Endothelial cell of umbilical vein (primary cell): ENCODE measurements around the gene PSMB5. TPM values are rescaled to one million over a fixed set of nuclear protein-coding genes. Genes with fewer than 3 reads are reported as not detected.

ENCODE experiments used
- BruUV-seq: library from RNA; stranded (reverse); fragments of 400-500 nt; replicated peaks from 2 replicates; lab custom pipeline; 2021; lab: Mats Ljungman, UMichigan
- CTCF ChIA-PET: fragments of 300-600, 350-600 bp; sonication (Branson Sonifier 250); formaldehyde crosslinking; loops from one replicate; lab custom pipeline; 2021; ENCODE audit warnings: antibody characterized with exemption, inconsistent platforms; lab: Charles Lee
- POLR2A ChIA-PET: fragments of 300-600, 350-600 bp; sonication (Branson Sonifier 250); formaldehyde crosslinking; loops from one replicate; lab custom pipeline; 2021; ENCODE audit warnings: antibody characterized with exemption, inconsistent platforms; lab: Charles Lee
- DNase-seq: peaks from one replicate; pipeline ENCODE4 v3.0.0-alpha.2; 2011; ENCODE audit warnings: low read depth, low spot score
- FAIRE-seq: peaks from 2 replicates; lab custom pipeline; 2011; peaks lifted over from hg19 to GRCh38; lab: Jason Lieb, UNC
- H2AFZ ChIP-seq: 2 replicates; pipeline ENCODE4 v1.6.0; 2012; ENCODE audit warnings: low read depth, low read length, control low read depth, inconsistent platforms
- H3K27ac ChIP-seq: 2 replicates; pipeline ENCODE4 v1.5.1; 2011; ENCODE audit warnings: low read depth, mild to moderate bottlenecking, control low read depth, low read length, moderate library complexity; ENCODE audit not compliant: insufficient read depth
- H3K27me3 ChIP-seq, 2 experiments: 2 replicates each; pipeline versions ENCODE4 v1.6.0 to v1.6.1; 2011; ENCODE audit warnings: low read length in 2 of 2, mixed read lengths in 1 of 2; ENCODE audit not compliant: control insufficient read depth in 2 of 2, insufficient read depth in 2 of 2
- H3K36me3 ChIP-seq, 2 experiments: 2 replicates in 1 of 2; 3 replicates in 1 of 2; pipeline ENCODE4 v1.5.1; 2011; ENCODE audit warnings: low read length in 2 of 2, mild to moderate bottlenecking in 1 of 2, moderate library complexity in 1 of 2; ENCODE audit not compliant: control insufficient read depth in 2 of 2, insufficient read depth in 2 of 2; ENCODE audit errors: extremely low read depth in 1 of 2
- H3K4me1 ChIP-seq: 3 replicates; pipeline ENCODE4 v1.5.1; 2011; ENCODE audit warnings: mild to moderate bottlenecking, low read length; ENCODE audit not compliant: control insufficient read depth, insufficient read depth; ENCODE audit errors: extremely low read depth
- H3K4me2 ChIP-seq: 2 replicates; pipeline ENCODE4 v1.6.1; 2011; ENCODE audit warnings: low read length, control low read depth, mixed read lengths; ENCODE audit not compliant: insufficient read depth
- H3K4me3 ChIP-seq, 3 experiments: fragments of 200-600 bp in 1 of 3; sonication (generic), shearing (Covaris generic) in 1 of 3; replicated peaks in 1 of 3; 2 replicates each; pipeline ENCODE4 v1.5.1; 2011 to 2016; ENCODE audit warnings: control low read depth in 3 of 3, low read length in 3 of 3, mild to moderate bottlenecking in 2 of 3, inconsistent platforms in 1 of 3, low read depth in 1 of 3, moderate library complexity in 1 of 3; ENCODE audit not compliant: insufficient read depth in 1 of 3
- H3K79me2 ChIP-seq: 2 replicates; pipeline ENCODE4 v1.6.0; 2012; ENCODE audit warnings: low read length, inconsistent platforms; ENCODE audit not compliant: control insufficient read depth, insufficient read depth
- H3K9ac ChIP-seq: replicated peaks from 2 replicates; pipeline ENCODE3; 2011; ENCODE audit warnings: low read length, control low read depth; ENCODE audit not compliant: insufficient read depth; ENCODE audit errors: extremely low read depth
- H3K9me1 ChIP-seq: replicated peaks from 3 replicates; pipeline ENCODE4 v1.6.0; 2011; ENCODE audit warnings: mild to moderate bottlenecking, low read length; ENCODE audit not compliant: control insufficient read depth, insufficient read depth; ENCODE audit errors: extremely low read depth
- H3K9me3 ChIP-seq: replicated peaks from 2 replicates; pipeline ENCODE4 v1.5.1; 2012; ENCODE audit warnings: low read length, inconsistent platforms; ENCODE audit not compliant: control insufficient read depth, insufficient read depth
- H4K20me1 ChIP-seq: replicated peaks from 2 replicates; pipeline ENCODE3; 2011; ENCODE audit warnings: mild to moderate bottlenecking, low read length; ENCODE audit not compliant: control insufficient read depth, insufficient read depth; ENCODE audit errors: extremely low read depth
- CTCF ChIP-seq, 2 donors: IDR thresholded peaks; 1 replicate in 1 of 2; 2 replicates in 1 of 2; pipeline ENCODE4 v1.5.1; 2011; ENCODE audit warnings: low read length in 2 of 2, mild to moderate bottlenecking in 2 of 2, moderate library complexity in 2 of 2, control low read depth in 1 of 2, inconsistent platforms in 1 of 2, low read depth in 1 of 2; ENCODE audit not compliant: insufficient read depth in 1 of 2; ENCODE audit errors: extremely low read depth in 1 of 2
- EZH2 ChIP-seq: IDR thresholded peaks from 2 replicates; pipeline ENCODE4 v1.6.1; 2012; ENCODE audit warnings: borderline replicate concordance, low read depth, mild to moderate bottlenecking, moderate library complexity, low read length, inconsistent platforms; ENCODE audit not compliant: severe bottlenecking
- FOS ChIP-seq: IDR thresholded peaks from 2 replicates; pipeline ENCODE4 v1.6.1; 2011; ENCODE audit warnings: mild to moderate bottlenecking, low read length, moderate library complexity, borderline replicate concordance; ENCODE audit not compliant: insufficient read depth
- GATA2 ChIP-seq: IDR thresholded peaks from 2 replicates; pipeline ENCODE4 v1.7.0; 2011; ENCODE audit warnings: low read depth, mild to moderate bottlenecking, moderate library complexity, mixed read lengths, low read length; ENCODE audit not compliant: insufficient read length, insufficient read depth
- JUN ChIP-seq: IDR thresholded peaks from 2 replicates; pipeline ENCODE4 v1.6.1; 2011; ENCODE audit warnings: borderline replicate concordance, low read depth; ENCODE audit not compliant: insufficient read length, insufficient read depth
- MAX ChIP-seq: IDR thresholded peaks from 2 replicates; pipeline ENCODE4 v1.6.1; 2011; ENCODE audit not compliant: insufficient read depth, insufficient read length
- MYC ChIP-seq: IDR thresholded peaks from one replicate; pipeline ENCODE4 v1.6.1; 2011; ENCODE audit warnings: mild to moderate bottlenecking, low read depth, low read length
- POLR2A ChIP-seq: IDR thresholded peaks from 2 replicates; pipeline ENCODE4 v1.6.1; 2012; ENCODE audit warnings: low read depth, mild to moderate bottlenecking, control low read depth, low read length
- POLR2AphosphoS5 ChIP-seq: IDR thresholded peaks from 2 replicates; pipeline ENCODE4 v1.6.1; 2012; ENCODE audit warnings: low read depth, mild to moderate bottlenecking, control low read depth, low read length, moderate library complexity; ENCODE audit not compliant: insufficient read depth
- dilution Hi-C: fragments of 300-500 bp; cut with MboI; formaldehyde crosslinking; loops from one replicate; pipeline ENCODE4 v1.15.0; 2019; ENCODE audit warnings: low sequenced_read_pairs; ENCODE audit not compliant: extremely low pct_ligation_motif_present
- intact Hi-C: fragments of 100-400 bp; cut with micrococcal nuclease; formaldehyde crosslinking; loops from one replicate; pipeline ENCODE4 v1.10.0; 2022
- polyA plus RNA-seq, 4 experiments: library from polyadenylated mRNA; depleted of rRNA in 3 of 4; stranded (reverse) in 3 of 4; unstranded in 1 of 4; fragments of >200 nt; gene quantifications; 2 replicates each; pipeline versions ENCODE4 v1.2.1 to v1.2.3, GENCODE V29; 2011 to 2012; ENCODE audit warnings: missing spikeins in 1 of 4
- total RNA-seq: library from RNA; stranded (reverse); gene quantifications from 2 replicates; pipeline ENCODE4 v1.2.3, GENCODE V29; 2021

Gene PSMB5
- total and polyA plus RNA-seq, 2 donors (not counting 3 experiments of a cell fraction or from before 2014, with no cell fraction given) = 236 to 464 TPM

GRCh38 chr14:23052182-23052623 lies 17.5 kb upstream of the PSMB5 start:
- dilution Hi-C loops (no loop called here), intact Hi-C loops (loop anchor here (10.0 kb wide), 1 partner anchor 227 kb away; the partner anchor contains the start of gene MRPL52)
- Histone ChIP-seq H3K27ac (no peak overlapping the region), H3K79me2 (no peaks in the 10 kb centered on the region), H3K4me1 (peaks cover 14% of the 10 kb centered on the region), H3K36me3 (peaks cover 0 to 13% of the 10 kb centered on the region in 2 experiments), H3K27me3 (no peaks in the 10 kb centered on the region), H3K4me3 (no peak overlapping the region), H2AFZ (no peak overlapping the region), H3K9me1 (no peaks in the 10 kb centered on the region), H3K9me3 (no peaks in the 10 kb centered on the region), H4K20me1 (no peaks in the 10 kb centered on the region), H3K4me2 (no peak overlapping the region), H3K9ac (no peak overlapping the region)
- ChIA-PET POLR2A (no interaction called here), CTCF (interaction anchor here (1.9 to 13.4 kb wide), 3 partner anchors 10 to 63 kb away, joined by 6 to 1071 read pairs (median 10); partner anchors contain the start of gene AJUBA)
- BruUV-seq = no TSS peak
- TF ChIP-seq JUN = no peak
- no peak for TF ChIP-seq FOS
- TF ChIP-seq POLR2A = no peak
- TF ChIP-seq CTCF (IDR thresholded peaks at IDR 0.05; ENCODE audit: extremely low read depth in 1 of 2, insufficient read depth in 1 of 2, low read depth in 1 of 2, low read length in 2 of 2) = no peak
- TF ChIP-seq GATA2 = no peak
- TF ChIP-seq MYC = no peak
- no peak for TF ChIP-seq POLR2AphosphoS5
- no peak for TF ChIP-seq EZH2
- no peak for TF ChIP-seq MAX
- DNase-seq (no peak), FAIRE-seq (no peak)
